A549 (cell line): ENCODE data around the gene FILIP1L. TPM values are rescaled to one million over a fixed set of nuclear protein-coding genes. Genes with fewer than 3 reads are reported as not detected.

Experiments
- ATAC-seq, 2 experiments: fragments of 200-7000 bp in 1 of 2; fragments of >200 bp in 1 of 2; cut with Nextera tagmentation in 1 of 2; cut with Tn5 transposase in 1 of 2; 3 replicates each; pipeline versions ENCODE4 v1.8.0 to v1.9.1; 2018 to 2020; ENCODE audit warnings: mild to moderate bottlenecking in 1 of 2, moderate library complexity in 1 of 2
- CTCF ChIA-PET: fragments of 300-600 bp; sonication (Branson Sonifier 250); formaldehyde crosslinking; extraction: SDS; loops from one replicate; lab custom pipeline; 2021; ENCODE audit warnings: antibody characterized with exemption, inconsistent platforms; lab: Yijun Ruan, JAX
- POLR2A ChIA-PET: fragments of 350-600 bp; formaldehyde crosslinking; extraction: SDS; loops from one replicate; lab custom pipeline; 2021; ENCODE audit warnings: antibody characterized with exemption, inconsistent platforms; lab: Yijun Ruan, JAX
- DNase-seq, 2 experiments: peaks; one replicate each; pipeline versions ENCODE4 v3.0.0 to v3.0.0-alpha.2; 2011 to 2016; ENCODE audit warnings: low read depth in 1 of 2, low spot score in 1 of 2
- FAIRE-seq: peaks from 2 replicates; lab custom pipeline; 2011; peaks lifted over from hg19 to GRCh38; lab: Jason Lieb, UNC
- H3K27ac ChIP-seq, 2 experiments: fragments of >200 bp; sonication (Bioruptor Twin); formaldehyde crosslinking; 3 replicates each; pipeline ENCODE4 v1.5.1; 2016 to 2017
- H3K4me1 ChIP-seq: fragments of >200 bp; sonication (Bioruptor Twin); formaldehyde crosslinking; 3 replicates; pipeline ENCODE4 v1.6.1; 2016
- H3K4me2 ChIP-seq: fragments of >200 bp; sonication (Bioruptor Twin); formaldehyde crosslinking; 3 replicates; pipeline ENCODE4 v1.6.1; 2016
- H3K4me3 ChIP-seq: fragments of >200 bp; sonication (Bioruptor Twin); formaldehyde crosslinking; 3 replicates; pipeline ENCODE4 v1.5.1; 2016
- H3K9me3 ChIP-seq: fragments of >200 bp; sonication (Bioruptor Twin); formaldehyde crosslinking; 3 replicates; pipeline ENCODE4 v1.6.1; 2016
- BHLHE40 ChIP-seq: IDR thresholded peaks from 2 replicates; pipeline ENCODE4 v1.6.1; 2012; ENCODE audit warnings: low read depth, low read length, inconsistent platforms
- CBX2 ChIP-seq: fragments of 200-600 bp; sonication (generic); IDR thresholded peaks from 2 replicates; pipeline ENCODE4 v1.6.1; 2016; ENCODE audit warnings: low read depth, mild to moderate bottlenecking, borderline replicate concordance
- CBX8 ChIP-seq: fragments of 200-600 bp; sonication (generic); IDR thresholded peaks from 2 replicates; pipeline ENCODE4 v1.6.1; 2016
- CTCF ChIP-seq: fragments of >200 bp; sonication (Bioruptor Twin); formaldehyde crosslinking; IDR thresholded peaks from 3 replicates; pipeline ENCODE4 v1.5.1; 2016
- EHF ChIP-seq: fragments of 250-450 bp; sonication (Bioruptor Pico); IDR thresholded peaks from 2 replicates; pipeline ENCODE4 v1.5.0; 2020; ENCODE audit warnings: mild to moderate bottlenecking
- ELK1 ChIP-seq: fragments of 150-350 bp; IDR thresholded peaks from 2 replicates; pipeline ENCODE4 v1.6.1; 2014; ENCODE audit warnings: low read depth, mild to moderate bottlenecking, low read length
- HES2 ChIP-seq: fragments of >200 bp; sonication (Bioruptor Twin); formaldehyde crosslinking; IDR thresholded peaks from 2 replicates; pipeline ENCODE4 v1.6.1; 2016
- HOXA7 ChIP-seq: fragments of 250-450 bp; sonication (Bioruptor Pico); IDR thresholded peaks from 2 replicates; pipeline ENCODE4 v1.5.0; 2020; ENCODE audit warnings: mild to moderate bottlenecking, moderate library complexity
- HOXB13 ChIP-seq: fragments of 250-450 bp; sonication (Bioruptor Pico); IDR thresholded peaks from 2 replicates; pipeline ENCODE4 v1.5.0; 2020; ENCODE audit warnings: low read depth, mild to moderate bottlenecking, moderate library complexity
- JUN ChIP-seq, 2 experiments: fragments of >200 bp; sonication (Bioruptor Twin); formaldehyde crosslinking; IDR thresholded peaks; 2 replicates in 1 of 2; 3 replicates in 1 of 2; pipeline ENCODE4 v1.6.1; 2016 to 2017
- JUNB ChIP-seq: fragments of >200 bp; sonication (Bioruptor Twin); formaldehyde crosslinking; IDR thresholded peaks from 2 replicates; pipeline ENCODE4 v1.6.1; 2016
- MAX ChIP-seq: IDR thresholded peaks from 2 replicates; pipeline ENCODE4 v1.6.1; 2012
- NFE2L2 ChIP-seq: fragments of 150-350 bp; conservative IDR thresholded peaks from 2 replicates; pipeline ENCODE4 v1.6.1; 2014; ENCODE audit warnings: low read length
- NR3C1 ChIP-seq: fragments of >200 bp; sonication (Bioruptor Twin); formaldehyde crosslinking; IDR thresholded peaks from 3 replicates; pipeline ENCODE4 v1.6.1; 2017
- PHF8 ChIP-seq: fragments of 200-600 bp; sonication (generic); IDR thresholded peaks from 2 replicates; pipeline ENCODE4 v1.6.1; 2016; ENCODE audit warnings: low read depth, mild to moderate bottlenecking, antibody characterized with exemption, moderate library complexity, borderline replicate concordance
- TFCP2L1 ChIP-seq: fragments of 250-450 bp; sonication (Bioruptor Pico); IDR thresholded peaks from 2 replicates; pipeline ENCODE4 v1.5.0; 2021; ENCODE audit warnings: mild to moderate bottlenecking
- TP53 ChIP-seq: fragments of 250-450 bp; sonication (Bioruptor Pico); IDR thresholded peaks from 2 replicates; pipeline ENCODE4 v1.5.0; 2021; ENCODE audit warnings: mild to moderate bottlenecking, moderate library complexity
- ZNF302 ChIP-seq: fragments of 250-450 bp; sonication (Bioruptor Pico); IDR thresholded peaks from 2 replicates; pipeline ENCODE4 v1.9.0; 2021; ENCODE audit warnings: inconsistent platforms, mild to moderate bottlenecking, moderate library complexity
- WGBS: methylation state at CpG from one replicate; pipeline ENCODE4 v1.1.6; 2017; ENCODE audit errors: missing lambda C conversion rate; 5-methylcytosine and 5-hydroxymethylcytosine counted together
- polyA plus RNA-seq, 4 experiments: library from polyadenylated mRNA; depleted of rRNA in 3 of 4; stranded (reverse); fragments of >200 nt; fragmentation: RNase III in 1 of 4; extraction: RNeasy Plus Mini Kit Qiagen cat#74134 plus additional on column Dnase treatment in 1 of 4; gene quantifications; 2 replicates in 3 of 4; 3 replicates in 1 of 4; pipeline ENCODE4 v1.2.3, GENCODE V29; 2011 to 2017

Gene FILIP1L
- polyA plus RNA-seq, 2 of the 4 experiments (the other 2 are of a cell fraction): 0.19 to 0.45 TPM

GRCh38 chr3:99823723-99824711, 290.3 kb downstream of the FILIP1L start (continued):
- no peak for TF ChIP-seq JUNB
- no peak for TF ChIP-seq TFCP2L1 (CRISPR knock-in tag)
- TF ChIP-seq CBX2: no peak
- TF ChIP-seq HES2: no peak
- TF ChIP-seq CTCF: no peak
- TF ChIP-seq ELK1: no peak
- TF ChIP-seq MAX: no peak

- POLR2A ChIA-PET: no interaction called here
Observed at GRCh38 chr3:99818818-99819217, 295.5 kb downstream of the FILIP1L start.

More at GRCh38 chr3:99818818-99819217, 295.5 kb downstream of the FILIP1L start:
- no peak for FAIRE-seq
- TF ChIP-seq PHF8 (no peak), BHLHE40 (no peak), NFE2L2 (no peak), ZNF302 (CRISPR knock-in tag) (no peak), CBX8 (no peak), JUN (IDR thresholded peaks at IDR 0.05) (no peak), HOXB13 (no peak), NR3C1 (no peak), TP53 (CRISPR knock-in tag) (no peak), EHF (CRISPR knock-in tag) (no peak), HOXA7 (no peak), CTCF (no peak)
- no peak for ATAC-seq
- Histone ChIP-seq H3K4me3 (peak overlapping the region; percentile 62; the same call in 2 of the 3 replicates), H3K4me2 (peak overlapping the region; percentile 71), H3K9me3 (peaks cover 2% of the 10 kb centered on the region; the same call in 1 of the 3 replicates), H3K4me1 (peaks cover 6% of the 10 kb centered on the region; the same call in 2 of the 3 replicates), H3K27ac (no peak overlapping the region)
- DNase-seq: no peak
- 95% methylated on average over 2 of the region's 2 CpGs for WGBS
- CTCF ChIA-PET: interaction anchor here (2.4 kb wide), 1 partner anchor 13 kb away, joined by 12 read pairs; no protein-coding TSS in a partner anchor
